GM12801 (cell line): ENCODE measurements around the gene MRTFB.

Experiments
- CTCF ChIP-seq: IDR thresholded peaks from one replicate; pipeline ENCODE4 v1.5.1; 2011; ENCODE audit warnings: control low read depth; ENCODE audit not compliant: insufficient read length; ENCODE audit errors: extremely low read depth

Gene MRTFB

GRCh38 chr16:14087590-14088154 lies 16.6 kb downstream of the MRTFB start:
- TF ChIP-seq CTCF, result no peak

GRCh38 chr16:14088155-14088753 lies 17.1 kb downstream of the MRTFB start:
- TF ChIP-seq CTCF, result no peak

- TF ChIP-seq CTCF, result no peak
Observed at GRCh38 chr16:14089283-14089823, 18.2 kb downstream of the MRTFB start.

GRCh38 chr16:14092561-14092960 lies 21.4 kb downstream of the MRTFB start:
- TF ChIP-seq CTCF, result no peak

- TF ChIP-seq CTCF, result no peak
Observed at GRCh38 chr16:14095883-14096551, 24.9 kb downstream of the MRTFB start.

- no peak for TF ChIP-seq CTCF
Observed at GRCh38 chr16:14097182-14097959, 26.3 kb downstream of the MRTFB start.

- TF ChIP-seq CTCF, result no peak
Observed at GRCh38 chr16:14098081-14098480, 27.0 kb downstream of the MRTFB start.
